ENCODE data around the gene TNKS2.
"Not testable (repeated sequence)": the region's sequence is repeated elsewhere in the genome, so short reads cannot be mapped to it uniquely, and the experiment has no call there.

The TNKS2 gene

DNA sequence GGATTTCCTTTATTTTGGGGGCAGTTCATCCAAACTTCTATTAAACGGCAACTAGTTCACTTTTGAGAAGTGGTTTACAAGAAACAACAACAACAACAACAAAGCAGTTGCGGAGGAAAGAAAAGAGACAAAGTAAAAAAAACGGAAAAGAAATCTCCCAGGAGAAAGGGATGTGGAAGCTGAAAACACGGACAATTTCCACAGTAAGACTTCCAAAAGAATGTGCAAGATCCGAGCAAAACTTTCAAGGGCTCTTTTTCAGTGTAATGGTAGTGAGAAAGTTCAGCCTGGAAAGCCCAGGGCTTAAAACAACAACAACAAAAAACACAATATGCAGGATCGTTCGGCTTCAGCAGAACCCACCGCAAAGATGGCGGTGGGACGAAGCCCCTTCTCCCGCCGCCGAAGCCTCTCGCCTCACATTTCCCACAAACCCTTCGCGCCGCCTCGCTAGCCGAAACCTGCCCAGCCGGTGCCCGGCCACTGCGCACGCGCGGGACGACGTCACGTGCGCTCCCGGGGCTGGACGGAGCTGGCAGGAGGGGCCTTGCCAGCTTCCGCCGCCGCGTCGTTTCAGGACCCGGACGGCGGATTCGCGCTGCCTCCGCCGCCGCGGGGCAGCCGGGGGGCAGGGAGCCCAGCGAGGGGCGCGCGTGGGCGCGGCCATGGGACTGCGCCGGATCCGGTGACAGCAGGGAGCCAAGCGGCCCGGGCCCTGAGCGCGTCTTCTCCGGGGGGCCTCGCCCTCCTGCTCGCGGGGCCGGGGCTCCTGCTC, at the start of gene TNKS2:
TNKS2 (plus strand) TSS at position 553 of the 775 bp plus-strand sequence. CDS start 265 bp downstream, outside the sequence.
- H3K27ac ChIP-seq, result peak within 1 kb of the TSS; percentile 97
- no peak for TF ChIP-seq ZFX (IDR thresholded peaks at IDR 0.05)
- TF ChIP-seq, protein P1, sequence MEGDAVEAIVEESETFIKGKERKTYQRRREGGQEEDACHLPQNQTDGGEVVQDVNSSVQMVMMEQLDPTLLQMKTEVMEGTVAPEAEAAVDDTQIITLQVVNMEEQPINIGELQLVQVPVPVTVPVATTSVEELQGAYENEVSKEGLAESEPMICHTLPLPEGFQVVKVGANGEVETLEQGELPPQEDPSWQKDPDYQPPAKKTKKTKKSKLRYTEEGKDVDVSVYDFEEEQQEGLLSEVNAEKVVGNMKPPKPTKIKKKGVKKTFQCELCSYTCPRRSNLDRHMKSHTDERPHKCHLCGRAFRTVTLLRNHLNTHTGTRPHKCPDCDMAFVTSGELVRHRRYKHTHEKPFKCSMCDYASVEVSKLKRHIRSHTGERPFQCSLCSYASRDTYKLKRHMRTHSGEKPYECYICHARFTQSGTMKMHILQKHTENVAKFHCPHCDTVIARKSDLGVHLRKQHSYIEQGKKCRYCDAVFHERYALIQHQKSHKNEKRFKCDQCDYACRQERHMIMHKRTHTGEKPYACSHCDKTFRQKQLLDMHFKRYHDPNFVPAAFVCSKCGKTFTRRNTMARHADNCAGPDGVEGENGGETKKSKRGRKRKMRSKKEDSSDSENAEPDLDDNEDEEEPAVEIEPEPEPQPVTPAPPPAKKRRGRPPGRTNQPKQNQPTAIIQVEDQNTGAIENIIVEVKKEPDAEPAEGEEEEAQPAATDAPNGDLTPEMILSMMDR (conservative IDR thresholded peaks at IDR 0.05), result no peak

DNA sequence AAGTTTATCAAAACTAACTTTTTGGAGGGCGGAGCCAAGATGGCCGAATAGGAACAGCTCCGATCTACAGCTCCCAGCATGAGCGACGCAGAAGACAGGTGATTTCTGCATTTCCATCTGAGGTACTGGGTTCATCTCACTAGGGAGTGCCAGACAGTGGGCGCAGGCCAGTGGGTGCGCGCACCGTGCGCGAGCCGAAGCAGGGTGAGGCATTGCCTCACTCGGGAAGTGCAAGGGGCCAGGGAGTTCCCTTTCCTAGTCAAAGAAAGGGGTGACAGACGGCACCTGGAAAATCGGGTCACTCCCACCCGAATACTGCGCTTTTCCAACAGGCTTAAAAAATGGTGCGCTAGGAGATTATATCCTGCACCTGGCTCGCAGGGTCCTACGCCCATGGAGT, 48.6 kb upstream of the TNKS2 start:
- not testable (repeated sequence) for H3K27ac ChIP-seq

DNA sequence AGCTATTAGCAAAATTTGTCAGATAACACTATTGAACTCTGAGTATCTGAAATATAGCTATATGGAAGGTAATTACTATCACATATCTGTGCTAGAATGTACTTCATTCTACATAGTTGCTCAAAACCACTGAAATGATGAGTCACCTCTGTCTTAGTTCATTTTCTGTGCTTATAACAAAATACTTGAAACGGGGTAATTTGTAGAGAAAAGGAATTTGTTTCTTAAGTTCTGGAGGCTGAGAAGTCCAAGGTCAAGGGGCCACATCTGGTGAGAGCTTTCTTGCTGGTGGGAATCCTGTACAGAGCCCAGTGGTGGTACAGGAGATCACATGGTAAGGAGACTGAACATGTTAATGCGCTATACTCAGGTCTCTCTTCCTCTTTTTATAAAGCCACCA, 41.9 kb upstream of the TNKS2 start:
- TF ChIP-seq ZFX (IDR thresholded peaks at IDR 0.05), result no peak
- TF ChIP-seq, protein P1 (conservative IDR thresholded peaks at IDR 0.05), result no peak
- no peak overlapping the region for H3K27ac ChIP-seq

DNA sequence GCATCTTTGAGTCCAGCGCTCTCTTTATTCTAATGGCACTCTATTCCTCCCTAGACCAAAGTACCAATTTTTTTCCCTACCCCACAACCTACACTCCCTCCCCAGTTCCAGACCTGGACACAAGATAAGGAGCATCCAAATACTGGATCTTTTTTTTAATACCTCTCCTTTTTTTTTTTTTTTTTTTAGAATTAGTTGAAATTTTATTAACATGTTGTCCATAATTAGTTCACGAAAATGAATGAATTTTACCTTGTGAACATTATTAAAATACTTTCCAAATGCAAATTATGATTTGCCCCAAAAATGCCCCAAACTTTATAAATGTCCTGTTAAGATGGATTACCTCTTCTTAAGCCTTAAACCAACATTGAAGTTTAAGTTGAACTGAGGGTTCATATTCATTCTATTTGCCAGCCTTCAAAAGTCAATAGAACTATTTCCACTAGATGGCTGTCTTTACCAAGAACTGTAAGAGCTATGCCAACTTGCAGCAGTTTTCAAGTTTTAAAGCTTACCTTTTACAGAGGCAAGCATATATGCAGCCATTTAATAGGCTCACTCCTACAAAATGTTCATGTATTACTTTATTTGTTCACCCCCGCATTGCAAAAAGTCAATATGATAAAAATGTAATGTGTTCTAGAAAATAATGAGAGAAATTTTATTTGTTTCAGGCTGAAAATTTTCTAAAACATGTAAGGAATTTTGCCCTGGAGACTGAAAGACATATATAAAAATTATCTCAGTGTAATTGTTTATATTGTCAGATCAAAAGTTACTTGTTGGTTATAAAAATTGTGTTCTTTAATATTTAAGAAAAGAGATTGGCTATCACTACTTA, 39.7 kb upstream of the TNKS2 start:
- TF ChIP-seq ZFX (IDR thresholded peaks at IDR 0.05), result no peak
- TF ChIP-seq, protein P1 (conservative IDR thresholded peaks at IDR 0.05), result peak; percentile 84
- H3K27ac ChIP-seq, result no peak overlapping the region

DNA sequence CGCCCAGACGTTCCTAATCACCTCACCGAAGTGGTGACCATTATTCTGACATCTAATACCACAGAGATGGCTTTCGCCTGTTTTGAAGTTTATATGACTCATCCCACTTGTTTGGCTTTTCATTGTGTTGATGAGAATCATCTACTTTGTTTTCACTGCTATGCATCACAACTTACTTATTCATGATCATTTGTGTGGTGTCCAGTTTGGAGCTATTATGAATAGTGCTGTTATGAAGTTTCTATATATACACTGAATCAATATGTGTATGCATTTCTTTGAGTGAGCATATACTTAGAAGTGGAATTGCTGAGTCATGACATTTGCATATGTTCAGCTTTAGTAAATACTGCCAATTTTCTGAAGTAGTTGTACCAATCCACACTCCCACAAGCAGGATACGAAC, 38.6 kb upstream of the TNKS2 start:
- no peak overlapping the region for H3K27ac ChIP-seq
- TF ChIP-seq ZFX (IDR thresholded peaks at IDR 0.05), result no peak
- TF ChIP-seq, protein P1 (conservative IDR thresholded peaks at IDR 0.05), result no peak

DNA sequence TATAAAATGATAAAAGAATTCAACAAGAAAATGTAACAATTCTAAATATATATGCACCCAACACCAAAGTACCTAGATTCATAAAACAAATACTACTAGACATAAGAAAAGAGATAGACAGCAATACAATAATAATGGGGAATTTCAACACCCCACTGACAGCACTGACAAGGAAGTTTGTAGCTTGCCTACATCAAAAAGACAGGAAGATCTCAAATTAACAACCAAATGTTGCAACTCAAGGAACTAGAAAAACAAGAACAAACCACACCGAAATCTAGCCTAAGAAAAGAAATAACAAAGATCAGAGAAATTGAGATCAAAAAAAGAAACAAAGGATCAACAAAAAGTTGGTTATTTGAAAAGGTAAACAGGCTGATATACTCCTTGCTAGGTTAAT, 36.5 kb upstream of the TNKS2 start:
- TF ChIP-seq, protein P1 (conservative IDR thresholded peaks at IDR 0.05), result no peak
- no peak for TF ChIP-seq ZFX (IDR thresholded peaks at IDR 0.05)
- H3K27ac ChIP-seq, result no peak overlapping the region

DNA sequence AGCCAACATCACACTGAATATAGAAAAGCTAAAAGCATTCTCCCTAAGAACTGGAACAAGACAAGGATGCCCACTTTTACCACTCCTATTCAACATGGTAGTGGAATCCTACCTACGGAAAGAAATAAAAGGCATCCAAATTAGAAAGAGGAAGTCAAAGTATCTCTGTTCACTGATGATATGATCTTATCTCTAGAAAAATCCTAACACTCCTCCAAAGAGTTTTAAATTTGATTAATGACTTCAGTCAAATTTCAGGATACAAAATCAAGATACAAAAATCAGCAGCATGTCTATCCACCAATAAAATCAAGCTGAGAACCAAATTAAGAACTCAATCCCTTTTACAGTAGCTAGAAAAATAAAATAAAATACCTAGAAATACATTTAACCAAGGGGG, 35.3 kb upstream of the TNKS2 start:
- H3K27ac ChIP-seq, result no peak overlapping the region
- TF ChIP-seq, protein P1 (conservative IDR thresholded peaks at IDR 0.05), result no peak
- no peak for TF ChIP-seq ZFX (IDR thresholded peaks at IDR 0.05)

Measured in C4-2B (cell line).